IMR-90 (cell line): Measurements from ENCODE around the gene CLK2. TPM values are rescaled to one million over a fixed set of nuclear protein-coding genes. Genes with fewer than 3 reads are reported as not detected.

Source experiments
- ATAC-seq: fragments of 200-7000 bp; cut with Tn5 transposase; 2 replicates; pipeline ENCODE4 v1.9.1; 2020; ENCODE audit warnings: low read depth, mild to moderate bottlenecking, moderate library complexity
- BruUV-seq: library from RNA; stranded (reverse); fragments of 400-500 nt; replicated peaks from 2 replicates; lab custom pipeline; 2021; lab: Mats Ljungman, UMichigan
- CTCF ChIA-PET: fragments of 300-600 bp; formaldehyde crosslinking; extraction: SDS; loops from one replicate; lab custom pipeline; 2021; ENCODE audit warnings: antibody characterized with exemption; lab: Yijun Ruan, JAX
- POLR2A ChIA-PET: fragments of 300-600 bp; sonication (Branson Sonifier 250); formaldehyde crosslinking; loops from one replicate; lab custom pipeline; 2022; ENCODE audit warnings: antibody characterized with exemption; ENCODE audit not compliant: unreplicated experiment; lab: Charles Lee
- DNase-seq: peaks from one replicate; pipeline ENCODE4 v3.0.0; 2013
- H2AFZ ChIP-seq: replicated peaks from 2 replicates; pipeline ENCODE3; 2013; ENCODE audit warnings: low read length, mild to moderate bottlenecking; ENCODE audit not compliant: poor library complexity
- H2AK5ac ChIP-seq: 2 replicates; pipeline ENCODE4 v1.6.1; 2013; ENCODE audit warnings: low read depth, low read length, inconsistent platforms
- H2AK9ac ChIP-seq: replicated peaks from 2 replicates; pipeline ENCODE3; 2013; ENCODE audit warnings: mild to moderate bottlenecking, low read depth, low read length, moderate library complexity; ENCODE audit not compliant: poor library complexity
- H2BK120ac ChIP-seq: 2 replicates; pipeline ENCODE4 v1.6.1; 2013; ENCODE audit warnings: low read depth, low read length, inconsistent platforms
- H2BK15ac ChIP-seq: 3 replicates; pipeline ENCODE4 v1.6.1; 2013; ENCODE audit warnings: low read depth, low read length, inconsistent platforms
- H2BK20ac ChIP-seq: 2 replicates; pipeline ENCODE4 v1.6.1; 2013; ENCODE audit warnings: low read depth, mild to moderate bottlenecking, inconsistent platforms, low read length, moderate library complexity
- H2BK5ac ChIP-seq: 2 replicates; pipeline ENCODE4 v1.6.1; 2013; ENCODE audit warnings: mild to moderate bottlenecking, low read depth, low read length, inconsistent platforms; ENCODE audit not compliant: poor library complexity, severe bottlenecking
- H3K14ac ChIP-seq: replicated peaks from 2 replicates; pipeline ENCODE4 v1.6.1; 2013; ENCODE audit warnings: low read depth, low read length, inconsistent platforms
- H3K18ac ChIP-seq: 2 replicates; pipeline ENCODE4 v1.6.1; 2013; ENCODE audit warnings: low read depth, low read length, control low read depth
- H3K23ac ChIP-seq: 2 replicates; pipeline ENCODE4 v1.6.1; 2013; ENCODE audit warnings: low read depth, low read length, inconsistent platforms
- H3K27ac ChIP-seq: 2 replicates; pipeline ENCODE4 v1.5.1; 2013; ENCODE audit warnings: mild to moderate bottlenecking, control low read depth, low read length; ENCODE audit not compliant: insufficient read depth
- H3K27me3 ChIP-seq: 2 replicates; pipeline ENCODE4 v1.6.1; 2013; ENCODE audit warnings: low read length; ENCODE audit not compliant: control insufficient read depth, insufficient read depth
- H3K36me3 ChIP-seq: 2 replicates; pipeline ENCODE4 v1.6.1; 2013; ENCODE audit warnings: low read length, mixed read lengths; ENCODE audit not compliant: control insufficient read depth, insufficient read depth
- H3K4ac ChIP-seq: 2 replicates; pipeline ENCODE4 v1.6.1; 2013; ENCODE audit warnings: low read depth, low read length, inconsistent platforms
- H3K4me1 ChIP-seq: 2 replicates; pipeline ENCODE4 v1.6.1; 2013; ENCODE audit warnings: low read length, mixed read lengths; ENCODE audit not compliant: control insufficient read depth, insufficient read depth
- H3K4me2 ChIP-seq: 2 replicates; pipeline ENCODE4 v1.6.1; 2013; ENCODE audit warnings: low read depth, mild to moderate bottlenecking, control low read depth, low read length, moderate library complexity
- H3K4me3 ChIP-seq: 2 replicates; pipeline ENCODE4 v1.5.1; 2013; ENCODE audit warnings: low read depth, mild to moderate bottlenecking, control low read depth, low read length, moderate library complexity; ENCODE audit not compliant: insufficient read depth
- H3K56ac ChIP-seq: 2 replicates; pipeline ENCODE4 v1.6.1; 2013; ENCODE audit warnings: low read length, inconsistent platforms; ENCODE audit not compliant: insufficient read depth; ENCODE audit errors: extremely low read depth
- H3K79me1 ChIP-seq, 2 experiments: 2 replicates each; pipeline ENCODE4 v1.6.1; 2013; ENCODE audit warnings: low read length in 2 of 2, inconsistent platforms in 1 of 2, low read depth in 1 of 2
- H3K9ac ChIP-seq: 2 replicates; pipeline ENCODE4 v1.6.1; 2013; ENCODE audit warnings: low read depth, low read length, control low read depth
- H3K9me1 ChIP-seq: 2 replicates; pipeline ENCODE4 v1.6.1; 2013; ENCODE audit warnings: low read length, inconsistent platforms; ENCODE audit not compliant: insufficient read depth
- H3K9me3 ChIP-seq: 2 replicates; pipeline ENCODE4 v1.6.1; 2013; ENCODE audit warnings: low read length; ENCODE audit not compliant: control insufficient read depth, insufficient read depth
- H4K20me1 ChIP-seq: 2 replicates; pipeline ENCODE4 v1.6.1; 2013; ENCODE audit warnings: low read length, inconsistent platforms; ENCODE audit not compliant: insufficient read depth
- H4K5ac ChIP-seq: 2 replicates; pipeline ENCODE4 v1.6.1; 2013; ENCODE audit warnings: mild to moderate bottlenecking, low read depth, low read length, control low read depth
- H4K8ac ChIP-seq, 2 experiments: 2 replicates each; pipeline ENCODE4 v1.6.1; 2013; ENCODE audit warnings: low read depth in 2 of 2, low read length in 2 of 2, control low read depth in 1 of 2, inconsistent platforms in 1 of 2
- H4K91ac ChIP-seq: 2 replicates; pipeline ENCODE4 v1.6.1; 2013; ENCODE audit warnings: low read depth, low read length, inconsistent platforms; ENCODE audit not compliant: insufficient read depth
- CEBPB ChIP-seq: IDR thresholded peaks from 2 replicates; pipeline ENCODE4 v1.6.1; 2012; ENCODE audit warnings: low read depth, low read length, improper control_type of control experiment
- CTCF ChIP-seq: conservative IDR thresholded peaks from 2 replicates; pipeline ENCODE4 v1.5.1; 2012; ENCODE audit warnings: mild to moderate bottlenecking, low read depth, low read length, improper control_type of control experiment
- ELK1 ChIP-seq: fragments of 150-350 bp; IDR thresholded peaks from 2 replicates; pipeline ENCODE4 v1.6.1; 2016; ENCODE audit warnings: low read depth, mild to moderate bottlenecking, low read length, moderate library complexity, borderline replicate concordance
- FOS ChIP-seq: fragments of 150-350 bp; IDR thresholded peaks from 2 replicates; pipeline ENCODE4 v1.6.1; 2016; ENCODE audit warnings: low read depth, low read length
- MAZ ChIP-seq: IDR thresholded peaks from 2 replicates; pipeline ENCODE4 v1.6.1; 2012; ENCODE audit warnings: low read depth, mild to moderate bottlenecking, low read length, improper control_type of control experiment, moderate library complexity, borderline replicate concordance
- MXI1 ChIP-seq: IDR thresholded peaks from 2 replicates; pipeline ENCODE4 v1.6.1; 2012; ENCODE audit warnings: low read depth, mild to moderate bottlenecking, low read length, moderate library complexity, borderline replicate concordance
- NFE2L2 ChIP-seq: fragments of 150-350 bp; IDR thresholded peaks from 2 replicates; pipeline ENCODE4 v1.6.1; 2016; ENCODE audit warnings: low read depth, mild to moderate bottlenecking, low read length
- USF2 ChIP-seq: fragments of 150-350 bp; IDR thresholded peaks from 2 replicates; pipeline ENCODE4 v1.6.1; 2017; ENCODE audit warnings: mild to moderate bottlenecking, antibody characterized with exemption, low read length, low read depth
- WGBS, 2 experiments: methylation state at CpG; one replicate each; pipeline versions ENCODE4 v1.1.5 to v1.1.7; 2013; ENCODE audit warnings: missing lambda C conversion rate in 2 of 2; ENCODE audit not compliant: insufficient read length in 1 of 2; ENCODE audit errors: extremely low coverage in 2 of 2; 5-methylcytosine and 5-hydroxymethylcytosine counted together
- dilution Hi-C: fragments of 300-500 bp; cut with HindIII; formaldehyde crosslinking; loops from one replicate; pipeline ENCODE4 v1.14.3; 2018; ENCODE audit warnings: low sequenced_read_pairs; ENCODE audit not compliant: unreplicated experiment
- in situ Hi-C: fragments of 300-500 bp; cut with MboI; formaldehyde crosslinking; loops from 3 replicates; pipeline ENCODE4 v1.14.3; 2019; ENCODE audit warnings: low sequenced_read_pairs, inconsistent platforms, mixed read lengths
- intact Hi-C: fragments of 100-400 bp; cut with micrococcal nuclease; formaldehyde crosslinking; loops from 2 replicates; pipeline ENCODE4 v1.10.0; 2022
- polyA plus RNA-seq, 3 experiments: library from polyadenylated mRNA; depleted of rRNA; stranded (reverse); fragments of >200 nt; gene quantifications; 2 replicates each; pipeline ENCODE4 v1.2.3, GENCODE V29; 2012; ENCODE audit warnings: low replicate concordance in 1 of 3
- total RNA-seq: library from RNA; depleted of rRNA; stranded (reverse); fragments of >200 nt; gene quantifications from 2 replicates; pipeline ENCODE4 v1.2.3, GENCODE V29; 2012

CLK2 gene
- total and polyA plus RNA-seq, 2 of the 4 experiments (the other 2 are of a cell fraction): 19.7 to 61.2 TPM

- H2BK120ac ChIP-seq: no peak overlapping the region
- H4K5ac ChIP-seq: no peak overlapping the region
- no peak for ATAC-seq
- H4K8ac ChIP-seq: peak overlapping the region in 1 of 2 experiments; percentile 57; a peak in 2 of 4 replicates
- H3K4me1 ChIP-seq: peaks cover 17% of the 10 kb centered on the region
- H3K23ac ChIP-seq: no peak overlapping the region
- intact Hi-C loops: loop anchor here (5.0 kb wide), 1 partner anchor 339 kb away; no protein-coding TSS in a partner anchor
- no peaks in the 10 kb centered on the region for H4K20me1 ChIP-seq
- peak overlapping the region; percentile 63 for H2AFZ ChIP-seq
- H3K9me1 ChIP-seq: peaks cover 4% of the 10 kb centered on the region; the same call in 1 of the 2 replicates
- no peak overlapping the region for H4K91ac ChIP-seq
- H3K56ac ChIP-seq: no peak overlapping the region
- H2BK20ac ChIP-seq: no peak overlapping the region
- H3K4me2 ChIP-seq: peak overlapping the region; percentile 100; the same call in 1 of the 2 replicates
- no peak overlapping the region for H3K9ac ChIP-seq
- H3K4ac ChIP-seq: 0 out of 2 replicates have a peak overlapping the region, but pooled peaks have one; percentile 29
- no peak overlapping the region for H3K4me3 ChIP-seq
- ChIA-PET POLR2A (no interaction called here), CTCF (no interaction called here)
- no peak overlapping the region for H2BK15ac ChIP-seq
- in situ Hi-C loops: no loop called here
- H3K18ac ChIP-seq: no peak overlapping the region
- dilution Hi-C loops: no loop called here
- no peaks in the 10 kb centered on the region for H3K27me3 ChIP-seq
- H3K9me3 ChIP-seq: no peaks in the 10 kb centered on the region
- H3K79me1 ChIP-seq: peaks cover 12 to 42% of the 10 kb centered on the region in 2 experiments
- TF ChIP-seq NFE2L2 (no peak), CEBPB (no peak), MAZ (no peak), FOS (no peak), MXI1 (no peak), USF2 (no peak), CTCF (no peak), ELK1 (no peak)
- peak overlapping the region; percentile 99 for H2AK9ac ChIP-seq
- DNase-seq: no peak
- peak overlapping the region; percentile 97; the same call in 1 of the 2 replicates for H2AK5ac ChIP-seq
- peaks cover 18% of the 10 kb centered on the region for H3K36me3 ChIP-seq
- WGBS, 2 experiments: 100% methylated on average over 3 of the region's 5 CpGs; no CpG with 5 or more reads in 1 of the 2 experiments
- peak overlapping the region; percentile 71; the same call in 1 of the 2 replicates for H3K14ac ChIP-seq
- no TSS peak for BruUV-seq
- H2BK5ac ChIP-seq: no peak overlapping the region
- no peak overlapping the region for H3K27ac ChIP-seq
Observed at GRCh38 chr1:155253208-155253607, 20.1 kb downstream of the CLK2 start.
